HG03571 (cell line): Measurements from ENCODE around the gene C3.
A peak's percentile ranks its signal among the peaks of the same experiment; 100 is the strongest.
"Not testable (repeated sequence)": the region's sequence is repeated elsewhere in the genome, so short reads cannot be mapped to it uniquely, and the experiment has no call there.

Experiments used
- ATAC-seq: cut with Tn5 transposase; IDR thresholded peaks from one replicate; pipeline ENCODE4 v1.9.1; 2021; ENCODE audit not compliant: unreplicated experiment

C3 gene

GRCh38 chr19:6720369-6721137, at the start of gene C3:
Gene C3 (minus strand): TSS chr19:6720650. CDS start chr19:6720589, 61 bp downstream.
- no peak for ATAC-seq

- no peak for ATAC-seq
Measured at GRCh38 chr19:6769006-6769619, 48.7 kb upstream of the C3 start.

- ATAC-seq: no peak
Measured at GRCh38 chr19:6768236-6768785, 47.9 kb upstream of the C3 start.

GRCh38 chr19:6767357-6768235, 47.1 kb upstream of the C3 start, which contains the start of gene SH2D3A:
Gene SH2D3A (minus strand): TSS chr19:6767435. CDS start chr19:6763748, 3,687 bp downstream.
- peak; percentile 58 for ATAC-seq

- ATAC-seq: no peak
Measured at GRCh38 chr19:6767081-6767356, 46.6 kb upstream of the C3 start.

GRCh38 chr19:6766357-6767080, 46.1 kb upstream of the C3 start:
- ATAC-seq: no peak

GRCh38 chr19:6765738-6766356, 45.4 kb upstream of the C3 start:
- ATAC-seq: no peak

GRCh38 chr19:6762253-6762797, 41.9 kb upstream of the C3 start:
- not testable (repeated sequence) for ATAC-seq

- no peak for ATAC-seq
Measured at GRCh38 chr19:6761053-6761676, 40.7 kb upstream of the C3 start.

GRCh38 chr19:6760606-6761005, 40.2 kb upstream of the C3 start:
- ATAC-seq: no peak

- no peak for ATAC-seq
Measured at GRCh38 chr19:6754653-6755463, 34.4 kb upstream of the C3 start.

GRCh38 chr19:6754136-6754535, 33.7 kb upstream of the C3 start:
- no peak for ATAC-seq

GRCh38 chr19:6753178-6754031, 33.0 kb upstream of the C3 start:
- peak; percentile 61 for ATAC-seq

- ATAC-seq: no peak
Measured at GRCh38 chr19:6752256-6753177, 32.1 kb upstream of the C3 start.

GRCh38 chr19:6751189-6751588, 30.7 kb upstream of the C3 start:
- ATAC-seq: no peak

- no peak for ATAC-seq
Measured at GRCh38 chr19:6750062-6750461, 29.6 kb upstream of the C3 start.

- ATAC-seq: not testable (repeated sequence)
Measured at GRCh38 chr19:6748543-6748942, 28.1 kb upstream of the C3 start.
